Transverse colon (tissue), 3 donors: ENCODE results near the gene SEMA3C.

Experiments
- CTCF ChIP-seq, 5 experiments: fragments of 200-600 bp in 3 of 5; fragments of 450-650 bp in 2 of 5; sonication (generic) in 3 of 5; IDR thresholded peaks; 1 replicate in 2 of 5; 2 replicates in 3 of 5; pipeline ENCODE4 v1.5.1; 2016 to 2017; ENCODE audit warnings: antibody characterized with exemption in 5 of 5, inconsistent platforms in 3 of 5, mild to moderate bottlenecking in 2 of 5, moderate library complexity in 1 of 5
- POLR2A ChIP-seq: fragments of 450-650 bp; IDR thresholded peaks from one replicate; pipeline ENCODE4 v1.6.1; 2016; ENCODE audit warnings: antibody characterized with exemption, mild to moderate bottlenecking, moderate library complexity

- TF ChIP-seq POLR2A (no peak), CTCF (IDR thresholded peaks at IDR 0.05) (no peak)
Measured at GRCh38 chr7:80707318-80707717, 211.5 kb downstream of the SEMA3C start.
